Activated T-helper 2 cell treated with anti-CD3 and anti-CD28 coated beads, Interferon-gamma antibody, Interleukin-2, Interleukin-4, amounts not matched to agents 10 μg/mL and 5 μg/mL and 100 μg/mL, durations not matched to agents 14 hours and 24 hours and 36 hours (primary cell): ENCODE data around the gene FGD6. TPM values are rescaled to one million over a fixed set of nuclear protein-coding genes. Genes with fewer than 3 reads are reported as not detected.
"Not testable (repeated sequence)": the region's sequence is repeated elsewhere in the genome, so short reads cannot be mapped to it uniquely, and the experiment has no call there.

Source experiments
- DNase-seq: peaks from one replicate; pipeline ENCODE4 v3.0.0; 2021; ENCODE audit warnings: low spot score
- H3K27ac Mint-ChIP-seq: one replicate; pipeline ENCODE4 v1.8.0; 2021; ENCODE audit warnings: mixed read lengths
- H3K27me3 Mint-ChIP-seq: one replicate; pipeline ENCODE4 v1.8.0; 2021; ENCODE audit warnings: low read depth, mixed read lengths
- H3K36me3 Mint-ChIP-seq: one replicate; pipeline ENCODE4 v1.8.0; 2021; ENCODE audit warnings: low read depth, mixed read lengths
- H3K4me1 Mint-ChIP-seq: one replicate; pipeline ENCODE4 v1.8.0; 2021; ENCODE audit warnings: low read depth, mixed read lengths
- H3K4me3 Mint-ChIP-seq: one replicate; pipeline ENCODE4 v1.8.0; 2021; ENCODE audit warnings: low read depth, mild to moderate bottlenecking, moderate library complexity, mixed read lengths
- H3K9me3 Mint-ChIP-seq: one replicate; pipeline ENCODE4 v1.8.0; 2021; ENCODE audit warnings: mixed read lengths
- intact Hi-C: fragments of 100-400 bp; cut with micrococcal nuclease; formaldehyde crosslinking; loops from one replicate; pipeline ENCODE4 v1.15.1; 2023
- total RNA-seq: library from RNA; stranded (reverse); gene quantifications from 2 replicates; pipeline ENCODE4 v1.2.3, GENCODE V29; 2022

The FGD6 gene
- total RNA-seq, 1 donor from 2014 or later = 1.1 TPM

- no peak overlapping the region for H3K4me3 Mint-ChIP-seq
- no peak overlapping the region for H3K27ac Mint-ChIP-seq
- DNase-seq = no peak
- peaks cover 19% of the 10 kb centered on the region for H3K4me1 Mint-ChIP-seq
- H3K27me3 Mint-ChIP-seq = no peaks in the 10 kb centered on the region
- H3K9me3 Mint-ChIP-seq = no peaks in the 10 kb centered on the region
- peaks cover 7% of the 10 kb centered on the region for H3K36me3 Mint-ChIP-seq
- intact Hi-C loops = no loop called here
These were observed 26.4 kb upstream of the FGD6 start for GRCh38 chr12:95243497-95244183.

- no peak overlapping the region for H3K4me3 Mint-ChIP-seq
- H3K4me1 Mint-ChIP-seq = peaks cover 25% of the 10 kb centered on the region
- H3K36me3 Mint-ChIP-seq = peaks cover 18% of the 10 kb centered on the region
- H3K27ac Mint-ChIP-seq = no peak overlapping the region
- no peaks in the 10 kb centered on the region for H3K27me3 Mint-ChIP-seq
- intact Hi-C loops = loop anchor here (2.0 kb wide), 1 partner anchor 23 kb away; no protein-coding TSS in a partner anchor
- no peaks in the 10 kb centered on the region for H3K9me3 Mint-ChIP-seq
- no peak for DNase-seq
These were observed 24.7 kb upstream of the FGD6 start for GRCh38 chr12:95241761-95242506.

- peaks cover 19% of the 10 kb centered on the region for H3K4me1 Mint-ChIP-seq
- not testable (repeated sequence) for H3K4me3 Mint-ChIP-seq, H3K9me3 Mint-ChIP-seq, DNase-seq, H3K27me3 Mint-ChIP-seq, H3K27ac Mint-ChIP-seq
- intact Hi-C loops = loop anchor here (2.0 kb wide), 1 partner anchor 22 kb away; no protein-coding TSS in a partner anchor
- H3K36me3 Mint-ChIP-seq = peaks cover 22% of the 10 kb centered on the region
These were observed 23.9 kb upstream of the FGD6 start for GRCh38 chr12:95241138-95241537.

DNA sequence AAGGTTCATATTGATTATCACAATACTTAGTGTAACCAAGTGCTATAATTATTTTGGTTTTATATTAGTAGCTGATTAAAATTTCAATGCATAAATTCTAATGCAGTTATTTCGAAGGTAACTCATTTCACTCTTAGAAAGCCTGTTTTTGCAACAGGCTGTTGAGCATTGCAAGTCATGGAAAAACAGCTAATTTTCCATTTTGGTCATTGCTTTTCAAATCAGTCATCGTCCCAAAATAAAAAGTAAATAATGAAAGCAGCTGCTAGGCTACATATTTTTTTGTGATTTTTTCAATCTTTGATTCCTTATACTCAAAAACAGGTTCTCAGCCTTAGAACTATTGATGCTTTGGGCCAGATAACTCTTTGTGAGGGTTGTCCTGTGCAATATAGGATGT, 23.3 kb upstream of the FGD6 start:
- intact Hi-C loops = loop anchor here (2.0 kb wide), 1 partner anchor 22 kb away; no protein-coding TSS in a partner anchor
- Mint-ChIP-seq H3K9me3 (no peaks in the 10 kb centered on the region), H3K36me3 (peaks cover 20% of the 10 kb centered on the region), H3K27me3 (no peaks in the 10 kb centered on the region), H3K4me1 (peaks cover 16% of the 10 kb centered on the region), H3K27ac (no peak overlapping the region), H3K4me3 (no peak overlapping the region)
- DNase-seq = no peak

GRCh38 chr12:95239835-95240234, 22.6 kb upstream of the FGD6 start:
- intact Hi-C loops = loop anchor here (2.0 kb wide), 1 partner anchor 21 kb away; no protein-coding TSS in a partner anchor
- Mint-ChIP-seq H3K4me1 (peaks cover 16% of the 10 kb centered on the region), H3K27ac (peak overlapping the region; percentile 36), H3K36me3 (peaks cover 20% of the 10 kb centered on the region)
- not testable (repeated sequence) for DNase-seq, H3K4me3 Mint-ChIP-seq, H3K9me3 Mint-ChIP-seq, H3K27me3 Mint-ChIP-seq

DNA sequence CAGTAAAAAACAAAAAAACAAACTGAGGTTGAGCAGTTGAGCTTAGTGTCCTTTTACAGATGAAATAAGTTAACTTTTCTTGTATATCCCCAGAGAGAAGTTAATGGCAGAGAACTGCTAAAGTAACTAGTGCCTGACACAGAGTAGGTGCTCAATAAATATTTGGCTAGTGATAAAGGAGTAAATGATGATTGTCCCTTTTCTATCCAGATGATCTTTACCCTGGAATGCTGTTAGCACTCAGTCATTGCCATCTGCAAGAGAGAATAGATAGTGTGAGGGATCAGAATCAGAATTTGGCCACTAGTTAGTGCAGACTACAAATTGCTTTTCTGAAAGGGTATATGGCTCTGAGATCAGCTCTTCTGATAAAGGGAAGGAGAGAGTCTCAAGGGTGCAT, 21.9 kb upstream of the FGD6 start:
- H3K4me3 Mint-ChIP-seq = no peak overlapping the region
- intact Hi-C loops = no loop called here
- H3K27ac Mint-ChIP-seq = no peak overlapping the region

GRCh38 chr12:95238150-95238549, 20.9 kb upstream of the FGD6 start:
- Mint-ChIP-seq H3K36me3 (peaks cover 21% of the 10 kb centered on the region), H3K27ac (no peak overlapping the region), H3K4me3 (no peak overlapping the region), H3K27me3 (no peaks in the 10 kb centered on the region), H3K4me1 (peaks cover 16% of the 10 kb centered on the region), H3K9me3 (no peaks in the 10 kb centered on the region)
- no peak for DNase-seq
- intact Hi-C loops = no loop called here

More for the DNA sequence above, 21.9 kb upstream of the FGD6 start:
- Mint-ChIP-seq H3K36me3 (peaks cover 25% of the 10 kb centered on the region), H3K27me3 (no peaks in the 10 kb centered on the region), H3K4me1 (peaks cover 16% of the 10 kb centered on the region), H3K9me3 (no peaks in the 10 kb centered on the region)
- no peak for DNase-seq

DNA sequence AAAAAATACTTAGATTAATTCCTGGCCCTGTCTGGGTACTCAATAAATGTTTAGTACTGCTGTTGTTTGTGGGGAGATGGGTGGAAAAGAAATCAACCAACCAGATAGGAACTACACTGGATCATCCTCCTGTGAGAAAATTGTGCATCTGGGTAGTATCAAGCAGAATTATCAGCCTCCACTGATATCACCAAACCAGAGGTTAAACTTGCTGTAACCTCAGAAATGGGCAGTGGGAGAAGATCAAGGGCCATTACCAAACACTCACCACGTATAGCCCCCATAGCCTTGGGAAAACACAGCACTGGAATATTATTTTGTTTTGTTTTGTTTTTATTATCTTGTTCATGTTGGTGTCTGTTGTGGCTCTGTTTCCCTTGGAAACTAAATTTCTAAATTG, 20.0 kb upstream of the FGD6 start:
- Mint-ChIP-seq H3K9me3 (no peaks in the 10 kb centered on the region), H3K27me3 (no peaks in the 10 kb centered on the region), H3K36me3 (peaks cover 21% of the 10 kb centered on the region), H3K4me3 (no peak overlapping the region), H3K27ac (no peak overlapping the region), H3K4me1 (peaks cover 16% of the 10 kb centered on the region)
- intact Hi-C loops = no loop called here
- no peak for DNase-seq

DNA sequence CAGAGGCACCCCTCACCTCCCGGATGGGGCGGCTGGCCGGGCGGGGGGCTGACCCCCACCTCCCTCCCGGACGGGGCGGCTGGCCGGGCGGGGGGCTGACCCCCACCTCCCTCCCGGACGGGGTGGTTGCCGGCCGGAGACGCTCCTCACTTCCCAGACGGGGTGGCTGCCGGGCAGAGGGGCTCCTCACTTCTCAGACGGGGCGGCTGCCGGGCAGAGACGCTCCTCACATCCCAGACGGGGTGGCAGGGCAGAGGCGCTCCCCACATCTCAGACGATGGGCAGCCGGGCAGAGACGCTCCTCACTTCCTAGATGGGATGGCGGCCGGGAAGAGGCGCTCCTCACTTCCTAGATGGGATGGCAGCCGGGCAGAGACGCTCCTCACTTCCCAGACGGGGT, 18.4 kb upstream of the FGD6 start:
- H3K4me3 Mint-ChIP-seq, H3K27me3 Mint-ChIP-seq, DNase-seq, H3K9me3 Mint-ChIP-seq, intact Hi-C loops, H3K27ac Mint-ChIP-seq: not testable (repeated sequence)
- Mint-ChIP-seq H3K36me3 (peaks cover 21% of the 10 kb centered on the region), H3K4me1 (peaks cover 16% of the 10 kb centered on the region)

GRCh38 chr12:95234187-95234586, 16.9 kb upstream of the FGD6 start:
- H3K27me3 Mint-ChIP-seq, intact Hi-C loops, DNase-seq, H3K27ac Mint-ChIP-seq, H3K4me1 Mint-ChIP-seq, H3K9me3 Mint-ChIP-seq, H3K4me3 Mint-ChIP-seq: not testable (repeated sequence)
- peaks cover 21% of the 10 kb centered on the region for H3K36me3 Mint-ChIP-seq

DNA sequence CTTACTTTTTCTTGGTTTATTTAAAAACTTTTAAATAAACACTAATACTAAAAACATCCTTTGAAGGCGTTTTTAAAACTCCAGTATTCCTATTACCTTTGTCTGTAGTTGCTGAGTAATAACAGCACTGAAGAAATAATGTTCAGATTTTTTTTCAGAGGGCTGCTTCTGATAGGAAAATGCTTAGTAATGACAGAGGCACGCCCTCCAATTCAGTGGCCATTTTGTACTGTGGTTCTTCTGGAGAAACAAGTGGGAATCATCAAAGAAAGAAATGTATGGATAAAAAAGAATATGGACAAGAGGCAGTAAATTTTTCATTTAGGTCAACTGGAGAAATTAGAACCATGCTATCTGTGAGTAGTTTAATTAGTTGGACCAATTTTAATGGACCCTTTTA, 13.9 kb upstream of the FGD6 start:
- DNase-seq = no peak
- Mint-ChIP-seq H3K36me3 (peaks cover 14% of the 10 kb centered on the region), H3K4me3 (no peak overlapping the region), H3K4me1 (peaks cover 6% of the 10 kb centered on the region), H3K27me3 (no peaks in the 10 kb centered on the region), H3K9me3 (no peaks in the 10 kb centered on the region), H3K27ac (no peak overlapping the region)
- intact Hi-C loops = no loop called here

GRCh38 chr12:95230313-95230712, 13.0 kb upstream of the FGD6 start:
- H3K27ac Mint-ChIP-seq = no peak overlapping the region
- H3K4me1 Mint-ChIP-seq = peaks cover 6% of the 10 kb centered on the region
- peaks cover 18% of the 10 kb centered on the region for H3K36me3 Mint-ChIP-seq
- H3K9me3 Mint-ChIP-seq = no peaks in the 10 kb centered on the region
- H3K4me3 Mint-ChIP-seq = no peak overlapping the region
- no peak for DNase-seq
- H3K27me3 Mint-ChIP-seq = no peaks in the 10 kb centered on the region
- intact Hi-C loops = no loop called here

- H3K27me3 Mint-ChIP-seq = no peaks in the 10 kb centered on the region
- no peaks in the 10 kb centered on the region for H3K9me3 Mint-ChIP-seq
- H3K4me3 Mint-ChIP-seq = no peak overlapping the region
- H3K27ac Mint-ChIP-seq = no peak overlapping the region
- no peak for DNase-seq
- intact Hi-C loops = no loop called here
- H3K4me1 Mint-ChIP-seq = peaks cover 11% of the 10 kb centered on the region
- peaks cover 22% of the 10 kb centered on the region for H3K36me3 Mint-ChIP-seq
These were observed 12.4 kb upstream of the FGD6 start for GRCh38 chr12:95229636-95230035.
